Astrocyte (in vitro differentiated cells and primary cell): ENCODE results near the gene MED13. TPM values are rescaled to one million over a fixed set of nuclear protein-coding genes. Genes with fewer than 3 reads are reported as not detected.

Experiments used
- DNase-seq: peaks from one replicate; pipeline ENCODE4 v3.0.0-alpha.2; 2010; ENCODE audit warnings: low read depth
- FAIRE-seq: peaks from 2 replicates; lab custom pipeline; 2011; peaks lifted over from hg19 to GRCh38; lab: Jason Lieb, UNC
- H2AFZ ChIP-seq: 2 replicates; pipeline ENCODE4 v1.6.0; 2012; ENCODE audit warnings: low read depth, low read length, inconsistent platforms
- H3K27ac ChIP-seq: 2 replicates; pipeline ENCODE4 v1.5.1; 2011; ENCODE audit warnings: low read depth, low read length, inconsistent platforms
- H3K27me3 ChIP-seq: 2 replicates; pipeline ENCODE4 v1.6.0; 2011; ENCODE audit warnings: low read length, inconsistent platforms; ENCODE audit not compliant: insufficient read depth
- H3K36me3 ChIP-seq: 2 replicates; pipeline ENCODE4 v1.5.1; 2011; ENCODE audit warnings: low read length, inconsistent platforms; ENCODE audit not compliant: insufficient read depth
- H3K4me1 ChIP-seq: 2 replicates; pipeline ENCODE4 v1.5.1; 2011; ENCODE audit warnings: low read length, inconsistent platforms; ENCODE audit not compliant: insufficient read depth
- H3K4me2 ChIP-seq: 2 replicates; pipeline ENCODE4 v1.6.0; 2012; ENCODE audit warnings: low read length, inconsistent platforms
- H3K4me3 ChIP-seq: 2 replicates; pipeline ENCODE4 v1.5.1; 2011; ENCODE audit warnings: low read depth, mild to moderate bottlenecking, low read length, inconsistent platforms; ENCODE audit not compliant: insufficient read depth
- H3K79me2 ChIP-seq: 2 replicates; pipeline ENCODE4 v1.6.0; 2012; ENCODE audit warnings: mild to moderate bottlenecking, low read length, inconsistent platforms; ENCODE audit not compliant: insufficient read depth
- H3K9ac ChIP-seq: 2 replicates; pipeline ENCODE4 v1.6.0; 2012; ENCODE audit warnings: mild to moderate bottlenecking, low read length, inconsistent platforms
- H3K9me3 ChIP-seq: 2 replicates; pipeline ENCODE4 v1.5.1; 2012; ENCODE audit warnings: low read depth, mild to moderate bottlenecking, low read length, inconsistent platforms; ENCODE audit not compliant: insufficient read depth
- H4K20me1 ChIP-seq: 2 replicates; pipeline ENCODE4 v1.6.0; 2012; ENCODE audit warnings: low read length, inconsistent platforms; ENCODE audit not compliant: insufficient read depth
- H3K27ac Mint-ChIP-seq: one replicate; pipeline ENCODE4 v1.8.0; 2021; ENCODE audit warnings: mild to moderate bottlenecking, mixed read lengths; ENCODE audit not compliant: unreplicated experiment
- H3K27me3 Mint-ChIP-seq: one replicate; pipeline ENCODE4 v1.8.0; 2021; ENCODE audit warnings: low read depth, mixed read lengths; ENCODE audit not compliant: unreplicated experiment
- H3K36me3 Mint-ChIP-seq: one replicate; pipeline ENCODE4 v1.8.0; 2021; ENCODE audit warnings: low read depth, mixed read lengths; ENCODE audit not compliant: unreplicated experiment
- H3K4me1 Mint-ChIP-seq: one replicate; pipeline ENCODE4 v1.8.0; 2021; ENCODE audit warnings: low read depth, mixed read lengths; ENCODE audit not compliant: unreplicated experiment
- H3K4me3 Mint-ChIP-seq: one replicate; pipeline ENCODE4 v1.8.0; 2021; ENCODE audit warnings: mild to moderate bottlenecking, moderate library complexity, mixed read lengths; ENCODE audit not compliant: unreplicated experiment
- H3K9me3 Mint-ChIP-seq: one replicate; pipeline ENCODE4 v1.8.0; 2021; ENCODE audit warnings: mild to moderate bottlenecking, mixed read lengths; ENCODE audit not compliant: unreplicated experiment
- CTCF ChIP-seq: IDR thresholded peaks from 2 replicates; pipeline ENCODE4 v1.5.1; 2011; ENCODE audit warnings: low read depth, mild to moderate bottlenecking, inconsistent platforms, low read length, moderate library complexity; ENCODE audit not compliant: insufficient read depth
- EZH2 ChIP-seq: IDR thresholded peaks from 2 replicates; pipeline ENCODE4 v1.6.1; 2012; ENCODE audit warnings: mild to moderate bottlenecking, low read length, inconsistent platforms; ENCODE audit not compliant: insufficient read depth
- total RNA-seq: library from RNA; stranded (reverse); gene quantifications from 2 replicates; pipeline ENCODE4 v1.2.1, GENCODE V29; 2021

Gene MED13
- total RNA-seq, 1 donor from 2014 or later, result 55.0 TPM

GRCh38 chr17:62045517-62045916, 19.6 kb downstream of the MED13 start:
- Histone ChIP-seq H3K27me3 (no peaks in the 10 kb centered on the region), H2AFZ (no peak overlapping the region), H3K36me3 (peaks cover 16% of the 10 kb centered on the region), H3K9ac (no peak overlapping the region), H3K4me1 (no peaks in the 10 kb centered on the region), H3K79me2 (peaks cover 89% of the 10 kb centered on the region), H3K27ac (no peak overlapping the region), H4K20me1 (peaks cover 70% of the 10 kb centered on the region), H3K4me3 (no peak overlapping the region), H3K4me2 (no peak overlapping the region), H3K9me3 (no peaks in the 10 kb centered on the region)
- H3K4me1 Mint-ChIP-seq, result peaks cover 3% of the 10 kb centered on the region
- no peak for FAIRE-seq
- no peaks in the 10 kb centered on the region for H3K9me3 Mint-ChIP-seq
- no peak overlapping the region for H3K4me3 Mint-ChIP-seq
- H3K27ac Mint-ChIP-seq, result peak overlapping the region; percentile 12
- no peaks in the 10 kb centered on the region for H3K27me3 Mint-ChIP-seq
- peaks cover 2% of the 10 kb centered on the region for H3K36me3 Mint-ChIP-seq
- DNase-seq, result no peak
- no peak for TF ChIP-seq CTCF
- no peak for TF ChIP-seq EZH2

- peaks cover 14% of the 10 kb centered on the region for H3K36me3 ChIP-seq
- no peak overlapping the region for H3K4me3 Mint-ChIP-seq
- peak overlapping the region; percentile 12 for H3K27ac Mint-ChIP-seq
Observed at GRCh38 chr17:62045109-62045508, 20.0 kb downstream of the MED13 start.

More at GRCh38 chr17:62045109-62045508, 20.0 kb downstream of the MED13 start:
- Mint-ChIP-seq H3K27me3 (no peaks in the 10 kb centered on the region), H3K4me1 (peaks cover 3% of the 10 kb centered on the region), H3K36me3 (no peaks in the 10 kb centered on the region), H3K9me3 (no peaks in the 10 kb centered on the region)
- peaks cover 90% of the 10 kb centered on the region for H3K79me2 ChIP-seq
- no peaks in the 10 kb centered on the region for H3K27me3 ChIP-seq
- DNase-seq, result no peak
- H3K4me1 ChIP-seq, result no peaks in the 10 kb centered on the region
- no peak overlapping the region for H3K4me2 ChIP-seq
- no peak overlapping the region for H3K4me3 ChIP-seq
- H3K27ac ChIP-seq, result no peak overlapping the region
- TF ChIP-seq CTCF (no peak), EZH2 (no peak)
- H3K9me3 ChIP-seq, result no peaks in the 10 kb centered on the region
- peaks cover 68% of the 10 kb centered on the region for H4K20me1 ChIP-seq
- no peak overlapping the region for H2AFZ ChIP-seq
- no peak overlapping the region for H3K9ac ChIP-seq
- FAIRE-seq, result no peak
